Naive thymus-derived CD4-positive, alpha-beta T cell (primary cell): Measurements from ENCODE around the gene FXR2. TPM values are rescaled to one million over a fixed set of nuclear protein-coding genes. Genes with fewer than 3 reads are reported as not detected.

Experiments used
- ATAC-seq: fragments of 150-1000 bp; cut with Tn5 transposase; 2 replicates; pipeline ENCODE4 v1.10.0; 2021; ENCODE audit warnings: mild to moderate bottlenecking, moderate library complexity
- CTCF ChIA-PET: fragments of 350-600 bp; sonication (Branson Sonifier 250); formaldehyde crosslinking; loops from one replicate; lab custom pipeline; 2021; ENCODE audit warnings: antibody characterized with exemption; lab: Charles Lee
- POLR2A ChIA-PET: fragments of 350-600 bp; sonication (Branson Sonifier 250); formaldehyde crosslinking; loops from one replicate; lab custom pipeline; 2021; ENCODE audit warnings: antibody characterized with exemption, inconsistent platforms; lab: Charles Lee
- DNase-seq, 9 donors: peaks; one replicate each; pipeline versions ENCODE4 v3.0.0 to v3.0.0-alpha.2; 2020 to 2022; ENCODE audit warnings: mixed read lengths in 1 of 9
- H3K27ac ChIP-seq: one replicate; pipeline ENCODE4 v1.7.0; 2013; ENCODE audit warnings: mild to moderate bottlenecking, low read depth, low read length, moderate library complexity
- H3K27me3 ChIP-seq, 2 donors: one replicate each; pipeline ENCODE4 v1.7.0; 2013; ENCODE audit warnings: low read length in 2 of 2, mild to moderate bottlenecking in 2 of 2, moderate library complexity in 2 of 2; ENCODE audit not compliant: control insufficient read depth in 2 of 2, insufficient read depth in 2 of 2
- H3K36me3 ChIP-seq, 3 experiments: 1 replicate in 2 of 3; 2 replicates in 1 of 3; pipeline ENCODE4 v1.7.0; 2013; ENCODE audit warnings: low read length in 3 of 3, mild to moderate bottlenecking in 3 of 3, moderate library complexity in 1 of 3; ENCODE audit not compliant: insufficient read depth in 3 of 3, control insufficient read depth in 2 of 3
- H3K4me1 ChIP-seq, 2 donors: one replicate each; pipeline ENCODE4 v1.7.0; 2013; ENCODE audit warnings: low read length in 2 of 2, mild to moderate bottlenecking in 2 of 2, moderate library complexity in 1 of 2; ENCODE audit not compliant: control insufficient read depth in 2 of 2, insufficient read depth in 2 of 2
- H3K4me3 ChIP-seq: 2 replicates; pipeline ENCODE4 v1.7.0; 2013; ENCODE audit warnings: mild to moderate bottlenecking, low read length
- H3K9me3 ChIP-seq, 3 experiments: 1 replicate in 2 of 3; 2 replicates in 1 of 3; pipeline ENCODE4 v1.7.0; 2013; ENCODE audit warnings: low read length in 3 of 3; ENCODE audit not compliant: control insufficient read depth in 2 of 3
- H3K27ac Mint-ChIP-seq, 9 donors: one replicate each; pipeline ENCODE4 v1.8.0; 2020 to 2022; ENCODE audit warnings: mixed read lengths in 9 of 9, mild to moderate bottlenecking in 8 of 9, moderate library complexity in 5 of 9, inconsistent platforms in 2 of 9
- H3K27me3 Mint-ChIP-seq, 5 donors: one replicate each; pipeline ENCODE4 v1.8.0; 2021 to 2022; ENCODE audit warnings: mixed read lengths in 5 of 5, mild to moderate bottlenecking in 1 of 5
- H3K36me3 Mint-ChIP-seq, 5 donors: one replicate each; pipeline ENCODE4 v1.8.0; 2020 to 2022; ENCODE audit warnings: mixed read lengths in 5 of 5, mild to moderate bottlenecking in 3 of 5, inconsistent platforms in 1 of 5
- H3K4me1 Mint-ChIP-seq, 7 donors: one replicate each; pipeline ENCODE4 v1.8.0; 2020 to 2022; ENCODE audit warnings: mixed read lengths in 7 of 7, mild to moderate bottlenecking in 3 of 7, inconsistent platforms in 1 of 7
- H3K4me3 Mint-ChIP-seq, 10 donors: one replicate each; pipeline ENCODE4 v1.8.0; 2020 to 2022; ENCODE audit warnings: mild to moderate bottlenecking in 10 of 10, mixed read lengths in 10 of 10, moderate library complexity in 6 of 10, inconsistent platforms in 2 of 10
- H3K9me3 Mint-ChIP-seq, 11 donors: one replicate each; pipeline ENCODE4 v1.8.0; 2020 to 2022; ENCODE audit warnings: mixed read lengths in 11 of 11, mild to moderate bottlenecking in 4 of 11, inconsistent platforms in 1 of 11, moderate library complexity in 1 of 11
- intact Hi-C, 2 donors: fragments of 100-400 bp; cut with micrococcal nuclease; formaldehyde crosslinking; loops; one replicate each; pipeline ENCODE4 v1.15.1; 2023
- polyA plus RNA-seq, 2 donors: library from polyadenylated mRNA; unstranded; fragments of 300-500 nt; fragmentation: Illumina TruSeq; gene quantifications; one replicate each; pipeline ENCODE4 v1.2.3, GENCODE V29; 2021
- total RNA-seq, 6 experiments: library from RNA in 5 of 6; stranded (reverse) in 5 of 6; gene quantifications; 1 replicate in 5 of 6; 2 replicates in 1 of 6; pipeline ENCODE4 v1.2.3 and lab custom pipeline; 2021 to 2026

The FXR2 gene
- total and polyA plus RNA-seq, 7 experiments from 2014 or later, result 5.5 to 46.9 (median 25.2) TPM

- CTCF ChIA-PET, result interaction anchor here (0.6 to 6.1 kb wide), 9 partner anchors 9 to 270 kb away, joined by 3 to 86 read pairs (median 4); partner anchors contain the start of gene TNFSF12
These were observed 57.4 kb downstream of the FXR2 start for GRCh38 chr17:7557147-7557764.

GRCh38 chr17:7556627-7557026 lies 58.1 kb downstream of the FXR2 start:
- Mint-ChIP-seq H3K27me3 (no peaks in the 10 kb centered on the region), H3K36me3 (peaks cover 0 to 40% (median 10%) of the 10 kb centered on the region in 5 donors), H3K27ac (peak overlapping the region; percentile 10 to 87 (median 67)), H3K4me3 (peak overlapping the region in 4 of 10 donors; percentile 16 to 56 (median 42)), H3K9me3 (peaks cover 0 to 1% (median 0%) of the 10 kb centered on the region in 11 donors), H3K4me1 (peaks cover 59 to 79% (median 68%) of the 10 kb centered on the region in 7 donors)
- Histone ChIP-seq H3K27ac (no peak overlapping the region), H3K4me3 (no peak overlapping the region), H3K9me3 (no peaks in the 10 kb centered on the region), H3K4me1 (peaks cover 18 to 67% of the 10 kb centered on the region in 2 donors), H3K36me3 (peaks cover 0 to 4% (median 0%) of the 10 kb centered on the region in 3 experiments), H3K27me3 (no peaks in the 10 kb centered on the region)
- DNase-seq, result no peak
- ATAC-seq, result no peak
- intact Hi-C loops, result no loop called here
- ChIA-PET POLR2A (interaction anchor here (0.9 to 1.9 kb wide), 4 partner anchors 8 to 130 kb away, joined by 3 to 10 read pairs (median 5); no protein-coding TSS in a partner anchor), CTCF (interaction anchor here (1.2 to 6.1 kb wide), 3 partner anchors 8 to 42 kb away, joined by 3 to 86 read pairs (median 6); partner anchors contain the start of gene TNFSF12)

More at GRCh38 chr17:7557147-7557764, 57.4 kb downstream of the FXR2 start:
- peak overlapping the region; percentile 53 for H3K27ac ChIP-seq
- H3K9me3 ChIP-seq, result no peaks in the 10 kb centered on the region
- peak overlapping the region in 1 of 10 donors; percentile 87 for H3K4me3 Mint-ChIP-seq
- no peaks in the 10 kb centered on the region for H3K27me3 Mint-ChIP-seq
- no peaks in the 10 kb centered on the region for H3K27me3 ChIP-seq
- peaks cover 53 to 74% (median 62%) of the 10 kb centered on the region in 7 donors for H3K4me1 Mint-ChIP-seq
- peaks cover 0 to 38% (median 10%) of the 10 kb centered on the region in 5 donors for H3K36me3 Mint-ChIP-seq
- H3K36me3 ChIP-seq, result peaks cover 0 to 4% (median 0%) of the 10 kb centered on the region in 3 experiments
- H3K27ac Mint-ChIP-seq, result peak overlapping the region in 7 of 9 donors; percentile 3 to 95 (median 56)
- no peak overlapping the region for H3K4me3 ChIP-seq
- POLR2A ChIA-PET, result interaction anchor here (0.6 to 1.9 kb wide), 8 partner anchors 9 to 616 kb away, joined by 3 to 10 read pairs (median 4); no protein-coding TSS in a partner anchor
- H3K4me1 ChIP-seq, result peaks cover 19 to 63% of the 10 kb centered on the region in 2 donors
- DNase-seq (no peak), ATAC-seq (no peak)
- peaks cover 0 to 1% (median 0%) of the 10 kb centered on the region in 11 donors for H3K9me3 Mint-ChIP-seq
- intact Hi-C loops, result no loop called here

GRCh38 chr17:7555320-7555948 lies 59.3 kb downstream of the FXR2 start:
- CTCF ChIA-PET, result no interaction called here
- POLR2A ChIA-PET, result interaction anchor here (0.6 to 1.0 kb wide), 2 partner anchors 132 to 368 kb away, joined by 3 read pairs; partner anchors contain the start of genes TP53 and WRAP53
- H3K9me3 Mint-ChIP-seq, result peaks cover 0 to 1% (median 0%) of the 10 kb centered on the region in 11 donors
- Histone ChIP-seq H3K27ac (peak overlapping the region; percentile 27), H3K4me3 (no peak overlapping the region), H3K27me3 (no peaks in the 10 kb centered on the region), H3K4me1 (peaks cover 14 to 64% of the 10 kb centered on the region in 2 donors), H3K36me3 (peaks cover 0 to 4% (median 0%) of the 10 kb centered on the region in 3 experiments), H3K9me3 (no peaks in the 10 kb centered on the region)
- H3K4me3 Mint-ChIP-seq, result peak overlapping the region in 6 of 10 donors; percentile 9 to 68 (median 58)
- H3K27ac Mint-ChIP-seq, result peak overlapping the region; percentile 64 to 93 (median 85)
- ATAC-seq (no peak), DNase-seq (no peak)
- no peaks in the 10 kb centered on the region for H3K27me3 Mint-ChIP-seq
- intact Hi-C loops, result no loop called here
- H3K4me1 Mint-ChIP-seq, result peaks cover 60 to 81% (median 67%) of the 10 kb centered on the region in 7 donors
- peaks cover 0 to 42% (median 10%) of the 10 kb centered on the region in 5 donors for H3K36me3 Mint-ChIP-seq

- Mint-ChIP-seq H3K27me3 (no peaks in the 10 kb centered on the region), H3K27ac (peak overlapping the region; percentile 80 to 95 (median 91)), H3K9me3 (peaks cover 0 to 1% (median 0%) of the 10 kb centered on the region in 11 donors), H3K4me3 (peak overlapping the region; percentile 42 to 88 (median 68)), H3K4me1 (peaks cover 63 to 83% (median 69%) of the 10 kb centered on the region in 7 donors), H3K36me3 (peaks cover 0 to 39% (median 10%) of the 10 kb centered on the region in 5 donors)
- Histone ChIP-seq H3K27me3 (no peaks in the 10 kb centered on the region), H3K4me1 (peaks cover 15 to 59% of the 10 kb centered on the region in 2 donors), H3K36me3 (peaks cover 0 to 4% (median 0%) of the 10 kb centered on the region in 3 experiments), H3K4me3 (no peak overlapping the region), H3K27ac (peak overlapping the region; percentile 47), H3K9me3 (no peaks in the 10 kb centered on the region)
- DNase-seq (no peak), ATAC-seq (no peak)
- intact Hi-C loops, result no loop called here
- ChIA-PET POLR2A (interaction anchor here (1.9 kb wide), 1 partner anchor 8 kb away, joined by 6 read pairs; the partner anchor contains the start of gene SENP3), CTCF (no interaction called here)
These were observed 61.3 kb downstream of the FXR2 start for GRCh38 chr17:7553356-7553755.

GRCh38 chr17:7552621-7553051 lies 62.1 kb downstream of the FXR2 start:
- intact Hi-C loops, result loop anchor here in 1 of 2 donors (1.0 kb wide), 2 partner anchors 9 to 29 kb away; partner anchors contain the start of gene SENP3
- ATAC-seq (peak; percentile 81), DNase-seq (peak in 7 of 9 donors; percentile 45 to 81 (median 74))
- H3K4me3 ChIP-seq, result no peak overlapping the region
- Mint-ChIP-seq H3K27me3 (no peaks in the 10 kb centered on the region), H3K27ac (peak overlapping the region; percentile 86 to 95 (median 91)), H3K9me3 (peaks cover 0 to 1% (median 0%) of the 10 kb centered on the region in 11 donors), H3K36me3 (peaks cover 0 to 42% (median 10%) of the 10 kb centered on the region in 5 donors), H3K4me1 (peaks cover 64 to 83% (median 69%) of the 10 kb centered on the region in 7 donors), H3K4me3 (peak overlapping the region; percentile 61 to 88 (median 75))
- peak overlapping the region; percentile 47 for H3K27ac ChIP-seq
- CTCF ChIA-PET, result interaction anchor here (0.8 to 1.5 kb wide), 3 partner anchors 8 to 116 kb away, joined by 3 to 6 read pairs (median 5); no protein-coding TSS in a partner anchor
- H3K27me3 ChIP-seq, result no peaks in the 10 kb centered on the region
- H3K4me1 ChIP-seq, result peaks cover 15 to 52% of the 10 kb centered on the region in 2 donors
- POLR2A ChIA-PET, result interaction anchor here (0.7 to 1.9 kb wide), 6 partner anchors 9 to 169 kb away, joined by 3 to 6 read pairs (median 4); partner anchors contain the start of genes SENP3 and TP53
- peaks cover 0 to 4% (median 0%) of the 10 kb centered on the region in 3 experiments for H3K36me3 ChIP-seq
- no peaks in the 10 kb centered on the region for H3K9me3 ChIP-seq

GRCh38 chr17:7551396-7551795 lies 63.3 kb downstream of the FXR2 start:
- POLR2A ChIA-PET, result interaction anchor here (1.9 kb wide), 1 partner anchor 10 kb away, joined by 6 read pairs; the partner anchor contains the start of gene SENP3
- Histone ChIP-seq H3K4me1 (peaks cover 15 to 49% of the 10 kb centered on the region in 2 donors), H3K27ac (peak overlapping the region; percentile 70)

More at GRCh38 chr17:7551396-7551795, 63.3 kb downstream of the FXR2 start:
- H3K9me3 Mint-ChIP-seq, result peaks cover 0 to 1% (median 0%) of the 10 kb centered on the region in 11 donors
- peak overlapping the region; percentile 86 to 98 (median 91) for H3K27ac Mint-ChIP-seq
- peak overlapping the region in 9 of 10 donors; percentile 10 to 99 (median 62) for H3K4me3 Mint-ChIP-seq
- ATAC-seq (no peak), DNase-seq (no peak)
- CTCF ChIA-PET, result no interaction called here
- H3K27me3 Mint-ChIP-seq, result no peaks in the 10 kb centered on the region
- H3K4me1 Mint-ChIP-seq, result peaks cover 61 to 79% (median 70%) of the 10 kb centered on the region in 7 donors
- Histone ChIP-seq H3K9me3 (no peaks in the 10 kb centered on the region), H3K27me3 (no peaks in the 10 kb centered on the region), H3K4me3 (no peak overlapping the region), H3K36me3 (no peaks in the 10 kb centered on the region)
- H3K36me3 Mint-ChIP-seq, result peaks cover 0 to 37% (median 10%) of the 10 kb centered on the region in 5 donors
- intact Hi-C loops, result no loop called here
